GM12878 (cell line): Measurements from ENCODE around the gene BIK. TPM values are rescaled to one million over a fixed set of nuclear protein-coding genes. Genes with fewer than 3 reads are reported as not detected.

Experiments
- ATAC-seq: fragments of 200-7000 bp; cut with Tn5 transposase; 3 replicates; pipeline ENCODE4 v1.9.1; 2020; ENCODE audit warnings: mild to moderate bottlenecking, moderate library complexity
- BruUV-seq: library from RNA; stranded (reverse); fragments of 400-500 nt; replicated peaks from 2 replicates; lab custom pipeline; 2021; lab: Mats Ljungman, UMichigan
- CTCF ChIA-PET: fragments of 300-600 bp; sonication (Branson Sonifier 250); formaldehyde crosslinking; extraction: SDS; loops from one replicate; lab custom pipeline; 2021; ENCODE audit warnings: inconsistent platforms; lab: Yijun Ruan, JAX
- POLR2A ChIA-PET: fragments of 350-600 bp; formaldehyde crosslinking; extraction: SDS; loops from one replicate; lab custom pipeline; 2021; ENCODE audit warnings: inconsistent platforms; lab: Charles Lee
- RAD21 ChIA-PET: fragments of 300-600 bp; sonication (Branson Sonifier 250); formaldehyde crosslinking; loops from one replicate; lab custom pipeline; 2023; ENCODE audit warnings: antibody characterized with exemption; ENCODE audit not compliant: unreplicated experiment; lab: Charles Lee
- SMC1A ChIA-PET: fragments of 300-600 bp; sonication (Branson Sonifier 250); formaldehyde crosslinking; loops from one replicate; lab custom pipeline; 2023; ENCODE audit not compliant: unreplicated experiment, uncharacterized antibody; lab: Charles Lee
- DNase-seq: peaks from one replicate; pipeline ENCODE4 v3.0.0-alpha.2; 2011; ENCODE audit warnings: low read depth, low spot score
- FAIRE-seq: peaks from 3 replicates; lab custom pipeline; 2011; peaks lifted over from hg19 to GRCh38; lab: Jason Lieb, UNC
- H2AFZ ChIP-seq: 2 replicates; pipeline ENCODE4 v1.6.0; 2011; ENCODE audit warnings: low read depth, low read length, control low read depth; ENCODE audit not compliant: control insufficient read depth
- H3K27ac ChIP-seq: 2 replicates; pipeline ENCODE4 v1.5.1; 2011; ENCODE audit warnings: control low read depth; ENCODE audit not compliant: control insufficient read depth, insufficient read depth
- H3K27me3 ChIP-seq, 2 experiments: replicated peaks in 1 of 2; 2 replicates each; pipeline versions ENCODE4 v1.6.0 to v1.6.1; 2011; ENCODE audit warnings: low read length in 1 of 2; ENCODE audit not compliant: control insufficient read depth in 2 of 2, insufficient read depth in 2 of 2
- H3K36me3 ChIP-seq, 2 experiments: 2 replicates each; pipeline ENCODE4 v1.5.1; 2011; ENCODE audit warnings: low read length in 1 of 2; ENCODE audit not compliant: control insufficient read depth in 2 of 2, insufficient read depth in 2 of 2
- H3K4me1 ChIP-seq: 2 replicates; pipeline ENCODE4 v1.6.1; 2011; ENCODE audit warnings: mild to moderate bottlenecking, low read length, moderate library complexity, mixed read lengths; ENCODE audit not compliant: control insufficient read depth, insufficient read depth
- H3K4me2 ChIP-seq: 2 replicates; pipeline ENCODE4 v1.6.0; 2011; ENCODE audit warnings: control low read depth; ENCODE audit not compliant: control insufficient read depth, insufficient read depth
- H3K4me3 ChIP-seq: fragments of 200-600 bp; sonication (generic); 2 replicates; pipeline ENCODE4 v1.5.1; 2016
- H3K79me2 ChIP-seq: 2 replicates; pipeline ENCODE4 v1.6.0; 2011; ENCODE audit warnings: low read length; ENCODE audit not compliant: control insufficient read depth, insufficient read depth
- H3K9ac ChIP-seq: 2 replicates; pipeline ENCODE4 v1.8.0; 2011; ENCODE audit warnings: low read length, control low read depth, mixed read lengths; ENCODE audit not compliant: control insufficient read depth, insufficient read depth
- H3K9me3 ChIP-seq: replicated peaks from 3 replicates; pipeline ENCODE4 v1.5.1; 2011; ENCODE audit warnings: mild to moderate bottlenecking, low read length; ENCODE audit not compliant: control insufficient read depth, insufficient read depth
- H4K20me1 ChIP-seq: 2 replicates; pipeline ENCODE4 v1.6.0; 2011; ENCODE audit not compliant: control insufficient read depth, insufficient read depth
- BACH1 ChIP-seq: fragments of 450-650 bp; IDR thresholded peaks from 2 replicates; pipeline ENCODE4 v1.6.1; 2017; ENCODE audit warnings: mild to moderate bottlenecking, borderline replicate concordance
- CHD2 ChIP-seq: IDR thresholded peaks from 2 replicates; pipeline ENCODE4 v1.6.1; 2011; ENCODE audit warnings: low read depth, low read length, improper control_type of control experiment, borderline replicate concordance
- CREM ChIP-seq: IDR thresholded peaks from 2 replicates; pipeline ENCODE4 v1.6.1; 2014; ENCODE audit warnings: antibody characterized with exemption, low read depth
- EGR1 ChIP-seq, 2 experiments: IDR thresholded peaks; 1 replicate in 1 of 2; 2 replicates in 1 of 2; pipeline ENCODE4 v1.6.1; 2011 to 2012; ENCODE audit warnings: low read depth in 2 of 2, low read length in 2 of 2, borderline replicate concordance in 1 of 2, mild to moderate bottlenecking in 1 of 2, moderate library complexity in 1 of 2
- EP300 ChIP-seq, 2 experiments: fragments of 150-350 bp in 1 of 2; IDR thresholded peaks; 2 replicates each; pipeline ENCODE4 v1.6.1; 2011 to 2012; ENCODE audit warnings: low read depth in 2 of 2, low read length in 2 of 2, borderline replicate concordance in 1 of 2, improper control_type of control experiment in 1 of 2, inconsistent platforms in 1 of 2; ENCODE audit not compliant: control insufficient read depth in 1 of 2
- IKZF1 ChIP-seq: fragments of 450-650 bp; conservative IDR thresholded peaks from 2 replicates; pipeline ENCODE4 v1.6.1; 2017; ENCODE audit warnings: antibody characterized with exemption, mild to moderate bottlenecking
- NBN ChIP-seq: fragments of 450-650 bp; IDR thresholded peaks from 2 replicates; pipeline ENCODE4 v1.6.1; 2016
- NFYA ChIP-seq: IDR thresholded peaks from 2 replicates; pipeline ENCODE4 v1.6.1; 2011; ENCODE audit warnings: low read depth, mild to moderate bottlenecking, low read length, improper control_type of control experiment, borderline replicate concordance
- NR2C1 ChIP-seq: fragments of 450-650 bp; IDR thresholded peaks from 2 replicates; pipeline ENCODE4 v1.6.1; 2017; ENCODE audit warnings: antibody characterized with exemption, mild to moderate bottlenecking, moderate library complexity
- POLR2AphosphoS2 ChIP-seq: IDR thresholded peaks from 2 replicates; pipeline ENCODE4 v1.6.1; 2011; ENCODE audit warnings: low read depth, mild to moderate bottlenecking, low read length, improper control_type of control experiment, moderate library complexity
- RUNX3 ChIP-seq: IDR thresholded peaks from 2 replicates; pipeline ENCODE4 v1.6.1; 2012; ENCODE audit warnings: low read length, inconsistent platforms
- SMC3 ChIP-seq: IDR thresholded peaks from 2 replicates; pipeline ENCODE4 v1.6.1; 2011; ENCODE audit warnings: low read length, improper control_type of control experiment, borderline replicate concordance
- SPI1 ChIP-seq: IDR thresholded peaks from 2 replicates; pipeline ENCODE4 v1.6.1; 2011; ENCODE audit warnings: low read depth, mild to moderate bottlenecking, low read length, moderate library complexity, borderline replicate concordance; ENCODE audit not compliant: insufficient read depth
- SRF ChIP-seq, 2 experiments: IDR thresholded peaks; 2 replicates each; pipeline ENCODE4 v1.6.1; 2011; ENCODE audit warnings: low read depth in 2 of 2, low read length in 2 of 2, mild to moderate bottlenecking in 1 of 2, moderate library complexity in 1 of 2
- STAT3 ChIP-seq: IDR thresholded peaks from 2 replicates; pipeline ENCODE4 v1.6.1; 2011; ENCODE audit warnings: low read depth, low read length, improper control_type of control experiment
- TAF1 ChIP-seq: IDR thresholded peaks from 2 replicates; pipeline ENCODE4 v1.6.1; 2011; ENCODE audit warnings: mild to moderate bottlenecking, low read depth, low read length, borderline replicate concordance
- TARDBP ChIP-seq: IDR thresholded peaks from 2 replicates; pipeline ENCODE4 v1.6.1; 2016; ENCODE audit warnings: borderline replicate concordance
- YY1 ChIP-seq: IDR thresholded peaks from 2 replicates; pipeline ENCODE4 v1.6.1; 2011; ENCODE audit warnings: low read depth, mild to moderate bottlenecking, low read length
- ZNF384 ChIP-seq: IDR thresholded peaks from 2 replicates; pipeline ENCODE4 v1.6.1; 2012; ENCODE audit warnings: low read depth, mild to moderate bottlenecking, low read length, improper control_type of control experiment, borderline replicate concordance
- whole genome bisulfite sequencing: methylation state at CpG from one replicate; pipeline ENCODE4 v1.1.6; 2016; ENCODE audit warnings: low lambda C conversion rate; ENCODE audit not compliant: insufficient replicate concordance, insufficient coverage; ENCODE audit errors: missing lambda C conversion rate; 5-methylcytosine and 5-hydroxymethylcytosine counted together
- in situ Hi-C: fragments of 300-500 bp; cut with MboI; formaldehyde crosslinking; loops from 9 replicates; pipeline ENCODE4 v1.14.3; 2018; ENCODE audit warnings: mixed read lengths
- intact Hi-C: fragments of 100-400 bp; cut with micrococcal nuclease; formaldehyde crosslinking; loops from one replicate; pipeline ENCODE4 v1.14.2; 2022; ENCODE audit not compliant: unreplicated experiment
- polyA plus RNA-seq, 11 experiments: library from polyadenylated mRNA; depleted of rRNA in 4 of 11; unstranded in 6 of 11; stranded (reverse) in 5 of 11; fragments of >200 nt; fragmentation: Nextera tagmentation in 4 of 11; fragmentation: Illumina TruSeq in 1 of 11; extraction: Ambion mirVana in 4 of 11; extraction: Trizol in 1 of 11; gene quantifications; 1 replicate in 1 of 11; 2 replicates in 10 of 11; pipeline versions ENCODE4 v1.2.1 to v1.2.3, GENCODE V29; 2011 to 2016; ENCODE audit warnings: inconsistent platforms in 2 of 11, missing spikeins in 2 of 11, low read depth in 1 of 11
- total RNA-seq, 4 experiments: library from RNA; depleted of rRNA in 3 of 4; stranded (reverse); fragments of >200 nt in 3 of 4; fragmentation: Illumina TruSeq in 1 of 4; extraction: Trizol in 1 of 4; gene quantifications; 2 replicates each; pipeline versions ENCODE4 v1.2.1 to v1.2.3, GENCODE V29; 2013 to 2021
- TF ChIP-seq, protein P1 (sequence below): fragments of 450-650 bp; IDR thresholded peaks from 2 replicates; pipeline ENCODE4 v1.6.1; 2017; ENCODE audit warnings: mild to moderate bottlenecking
- TF ChIP-seq, protein P2 (sequence below): IDR thresholded peaks from 2 replicates; pipeline ENCODE4 v1.6.1; 2012; ENCODE audit warnings: low read depth, low read length, improper control_type of control experiment

The BIK gene
- total and polyA plus RNA-seq, 10 of the 15 experiments (the other 5 are each of a cell fraction or from before 2014, with no cell fraction given), result 0.33 to 9.8 (median 3.9) TPM

- Histone ChIP-seq H3K4me2 (no peak overlapping the region), H3K27me3 (no peaks in the 10 kb centered on the region), H2AFZ (no peak overlapping the region), H4K20me1 (no peaks in the 10 kb centered on the region), H3K27ac (no peak overlapping the region), H3K9me3 (no peaks in the 10 kb centered on the region; the same call in 2 of the 3 replicates), H3K4me3 (no peak overlapping the region), H3K4me1 (peaks cover 15% of the 10 kb centered on the region), H3K79me2 (no peaks in the 10 kb centered on the region; the same call in 1 of the 2 replicates), H3K36me3 (no peaks in the 10 kb centered on the region), H3K9ac (no peak overlapping the region)
- DNase-seq (peak; percentile 46), FAIRE-seq (peak; percentile 89), ATAC-seq (peak; percentile 55)
- ChIA-PET SMC1A (no interaction called here), POLR2A (no interaction called here), RAD21 (interaction anchor here (0.8 to 1.4 kb wide), 2 partner anchors 56 to 122 kb away, joined by 3 to 4 read pairs; no protein-coding TSS in a partner anchor), CTCF (interaction anchor here (0.8 to 2.0 kb wide), 11 partner anchors 46 to 469 kb away, joined by 3 to 10 read pairs (median 3); no protein-coding TSS in a partner anchor)
- in situ Hi-C loops, result no loop called here
- no TSS peak for BruUV-seq
- intact Hi-C loops, result loop anchor here (1.0 to 5.0 kb wide), 2 partner anchors 310 to 428 kb away; no protein-coding TSS in a partner anchor
- 35% methylated on average over 6 of the region's 6 CpGs for WGBS
- TF ChIP-seq ZNF384 (no peak), TARDBP (no peak), BACH1 (no peak), NBN (no peak), YY1 (peak; percentile 31; the same call in 1 of the 2 replicates), CHD2 (no peak), SPI1 (peak; percentile 33; the same call in 1 of the 2 replicates), RUNX3 (peak; percentile 54; the same call in 1 of the 2 replicates), CREM (0 out of 2 replicates have a peak, but pooled peaks have one; percentile 31), STAT3 (no peak), EP300 (IDR thresholded peaks at IDR 0.05; ENCODE audit: borderline replicate concordance in 1 of 2, control insufficient read depth in 1 of 2, low read depth in 2 of 2, low read length in 2 of 2) (no peak), EGR1 (IDR thresholded peaks at IDR 0.05; ENCODE audit: borderline replicate concordance in 1 of 2, low read depth in 2 of 2, low read length in 2 of 2) (no peak), TAF1 (no peak), NR2C1 (no peak), POLR2AphosphoS2 (no peak), SMC3 (peak; percentile 59; the same call in 1 of the 2 replicates), NFYA (no peak), IKZF1 (no peak), SRF (IDR thresholded peaks at IDR 0.05; ENCODE audit: low read depth in 2 of 2, low read length in 2 of 2) (no peak)
- TF ChIP-seq, protein P1, sequence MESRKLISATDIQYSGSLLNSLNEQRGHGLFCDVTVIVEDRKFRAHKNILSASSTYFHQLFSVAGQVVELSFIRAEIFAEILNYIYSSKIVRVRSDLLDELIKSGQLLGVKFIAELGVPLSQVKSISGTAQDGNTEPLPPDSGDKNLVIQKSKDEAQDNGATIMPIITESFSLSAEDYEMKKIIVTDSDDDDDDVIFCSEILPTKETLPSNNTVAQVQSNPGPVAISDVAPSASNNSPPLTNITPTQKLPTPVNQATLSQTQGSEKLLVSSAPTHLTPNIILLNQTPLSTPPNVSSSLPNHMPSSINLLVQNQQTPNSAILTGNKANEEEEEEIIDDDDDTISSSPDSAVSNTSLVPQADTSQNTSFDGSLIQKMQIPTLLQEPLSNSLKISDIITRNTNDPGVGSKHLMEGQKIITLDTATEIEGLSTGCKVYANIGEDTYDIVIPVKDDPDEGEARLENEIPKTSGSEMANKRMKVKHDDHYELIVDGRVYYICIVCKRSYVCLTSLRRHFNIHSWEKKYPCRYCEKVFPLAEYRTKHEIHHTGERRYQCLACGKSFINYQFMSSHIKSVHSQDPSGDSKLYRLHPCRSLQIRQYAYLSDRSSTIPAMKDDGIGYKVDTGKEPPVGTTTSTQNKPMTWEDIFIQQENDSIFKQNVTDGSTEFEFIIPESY, result no peak
- TF ChIP-seq, protein P2, sequence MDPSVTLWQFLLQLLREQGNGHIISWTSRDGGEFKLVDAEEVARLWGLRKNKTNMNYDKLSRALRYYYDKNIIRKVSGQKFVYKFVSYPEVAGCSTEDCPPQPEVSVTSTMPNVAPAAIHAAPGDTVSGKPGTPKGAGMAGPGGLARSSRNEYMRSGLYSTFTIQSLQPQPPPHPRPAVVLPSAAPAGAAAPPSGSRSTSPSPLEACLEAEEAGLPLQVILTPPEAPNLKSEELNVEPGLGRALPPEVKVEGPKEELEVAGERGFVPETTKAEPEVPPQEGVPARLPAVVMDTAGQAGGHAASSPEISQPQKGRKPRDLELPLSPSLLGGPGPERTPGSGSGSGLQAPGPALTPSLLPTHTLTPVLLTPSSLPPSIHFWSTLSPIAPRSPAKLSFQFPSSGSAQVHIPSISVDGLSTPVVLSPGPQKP, result no peak
These were observed 20.3 kb upstream of the BIK start for GRCh38 chr22:43090130-43090789.
